Measurements from ENCODE around the gene CALML5.

Gene CALML5

GRCh38 chr10:5460468-5461202 is 38.7 kb downstream of the CALML5 start:
- DNase-seq: no peak

GRCh38 chr10:5458949-5459747 is 40.2 kb downstream of the CALML5 start:
- DNase-seq: no peak

GRCh38 chr10:5458425-5458824 is 40.9 kb downstream of the CALML5 start:
- DNase-seq: no peak

GRCh38 chr10:5457741-5458140 is 41.6 kb downstream of the CALML5 start:
- DNase-seq: no peak

- no peak for DNase-seq
Observed at GRCh38 chr10:5456563-5456962, 42.8 kb downstream of the CALML5 start.

- no peak for DNase-seq
Observed at GRCh38 chr10:5453749-5454489, 45.5 kb downstream of the CALML5 start.

- no peak for DNase-seq
Observed at GRCh38 chr10:5450605-5451384, 48.6 kb downstream of the CALML5 start.

GRCh38 chr10:5449823-5450222 is 49.5 kb downstream of the CALML5 start:
- DNase-seq: no peak

- no peak for DNase-seq
Observed at GRCh38 chr10:5449227-5449626, 50.1 kb downstream of the CALML5 start.
